H1 (cell line): ENCODE data around the gene DDX47.

Source experiments
- ATF2 ChIP-seq: IDR thresholded peaks from 2 replicates; pipeline ENCODE4 v1.6.1; 2012; ENCODE audit warnings: low read length, inconsistent platforms
- CEBPB ChIP-seq: IDR thresholded peaks from 2 replicates; pipeline ENCODE4 v1.6.1; 2012; ENCODE audit warnings: low read depth, low read length
- CTCF ChIP-seq, 3 experiments: IDR thresholded peaks; 1 replicate in 2 of 3; 2 replicates in 1 of 3; pipeline versions ENCODE4 v1.5.1 to v1.6.1; 2011; ENCODE audit warnings: low read length in 3 of 3, mild to moderate bottlenecking in 3 of 3, inconsistent platforms in 2 of 3, low read depth in 1 of 3, moderate library complexity in 1 of 3; ENCODE audit not compliant: insufficient read depth in 1 of 3; ENCODE audit errors: control extremely low read depth in 1 of 3
- EP300 ChIP-seq, 2 experiments: IDR thresholded peaks; 1 replicate in 1 of 2; 2 replicates in 1 of 2; pipeline ENCODE4 v1.6.1; 2011 to 2012; ENCODE audit warnings: low read depth in 2 of 2, low read length in 2 of 2, mild to moderate bottlenecking in 2 of 2, borderline replicate concordance in 1 of 2, inconsistent platforms in 1 of 2, moderate library complexity in 1 of 2
- KDM1A ChIP-seq: fragments of 200-600, 300-600 bp; sonication (generic); IDR thresholded peaks from 2 replicates; pipeline ENCODE4 v1.7.1; 2016; ENCODE audit warnings: mild to moderate bottlenecking, low read length, borderline replicate concordance
- NRF1 ChIP-seq: IDR thresholded peaks from 2 replicates; pipeline ENCODE4 v1.6.1; 2011; ENCODE audit warnings: mild to moderate bottlenecking, low read depth, low read length, improper control_type of control experiment
- POLR2A ChIP-seq, 2 experiments: IDR thresholded peaks; 1 replicate in 1 of 2; 2 replicates in 1 of 2; pipeline ENCODE4 v1.6.1; 2011; ENCODE audit warnings: low read depth in 2 of 2, low read length in 2 of 2, mild to moderate bottlenecking in 2 of 2; ENCODE audit errors: control extremely low read depth in 1 of 2
- POU5F1 ChIP-seq: IDR thresholded peaks from 2 replicates; pipeline ENCODE4 v1.6.1; 2011; ENCODE audit warnings: low read depth, mild to moderate bottlenecking, low read length, moderate library complexity
- RAD21 ChIP-seq, 2 experiments: IDR thresholded peaks in 1 of 2; conservative IDR thresholded peaks in 1 of 2; 2 replicates each; pipeline ENCODE4 v1.6.1; 2011; ENCODE audit warnings: low read depth in 2 of 2, low read length in 2 of 2, improper control_type of control experiment in 1 of 2, inconsistent platforms in 1 of 2, mild to moderate bottlenecking in 1 of 2, moderate library complexity in 1 of 2
- RBBP5 ChIP-seq: IDR thresholded peaks from 2 replicates; pipeline ENCODE4 v1.7.1; 2012; ENCODE audit warnings: low read depth, mild to moderate bottlenecking, inconsistent platforms, low read length, moderate library complexity, borderline replicate concordance
- SIX5 ChIP-seq: IDR thresholded peaks from 2 replicates; pipeline ENCODE4 v1.6.1; 2011; ENCODE audit warnings: mild to moderate bottlenecking, low read depth, low read length
- USF2 ChIP-seq: IDR thresholded peaks from 2 replicates; pipeline ENCODE4 v1.6.1; 2011; ENCODE audit warnings: low read length, improper control_type of control experiment

- no peak for TF ChIP-seq EP300 (IDR thresholded peaks at IDR 0.05; ENCODE audit: borderline replicate concordance in 1 of 2, low read depth in 2 of 2, low read length in 2 of 2)
- no peak for TF ChIP-seq CEBPB
- TF ChIP-seq POU5F1, result no peak
- TF ChIP-seq USF2, result no peak
- no peak for TF ChIP-seq SIX5
- TF ChIP-seq KDM1A, result no peak
- TF ChIP-seq RAD21 (IDR thresholded peaks at IDR 0.05 in 1 of 2, conservative IDR thresholded peaks at IDR 0.05 in 1 of 2; ENCODE audit: low read depth in 2 of 2, low read length in 2 of 2), result no peak
- no peak for TF ChIP-seq CTCF (IDR thresholded peaks at IDR 0.05; ENCODE audit: control extremely low read depth in 1 of 3, insufficient read depth in 1 of 3, low read depth in 1 of 3, low read length in 3 of 3)
- no peak for TF ChIP-seq NRF1
- TF ChIP-seq ATF2, result no peak
- TF ChIP-seq RBBP5, result no peak
- no peak for TF ChIP-seq POLR2A (IDR thresholded peaks at IDR 0.05; ENCODE audit: control extremely low read depth in 1 of 2, low read depth in 2 of 2, low read length in 2 of 2)
Observed at GRCh38 chr12:12804011-12804410, 9.1 kb upstream of the DDX47 start.
